ENCODE data around the gene DGCR2.
"Not testable (repeated sequence)": the region's sequence is repeated elsewhere in the genome, so short reads cannot be mapped to it uniquely, and the experiment has no call there.

DNA sequence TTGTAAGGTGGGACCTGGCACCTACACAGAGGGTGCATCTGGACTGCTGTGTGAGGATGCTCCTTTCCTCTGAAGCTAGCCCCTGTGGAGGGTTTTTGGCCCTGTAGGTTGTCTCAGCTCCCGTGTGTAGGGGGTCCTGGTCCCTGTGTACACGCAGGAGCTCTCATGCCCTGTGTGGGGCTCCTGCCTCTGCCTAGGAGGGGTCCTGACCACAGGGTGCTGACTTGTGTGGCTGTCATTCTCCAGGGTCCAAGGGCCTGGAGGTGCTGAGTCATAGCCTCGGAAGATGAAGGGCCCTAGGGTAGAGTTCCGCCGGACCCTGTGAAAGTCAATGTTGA is 88.7 kb downstream of the DGCR2 start:
- TF ChIP-seq GABPA (IDR thresholded peaks at IDR 0.05; ENCODE audit: low read depth); POLR2AphosphoS5 (IDR thresholded peaks at IDR 0.05; ENCODE audit: low read depth); SPI1 (IDR thresholded peaks at IDR 0.05; ENCODE audit: borderline replicate concordance, low read depth): not testable (repeated sequence)
- TF ChIP-seq, protein P1, sequence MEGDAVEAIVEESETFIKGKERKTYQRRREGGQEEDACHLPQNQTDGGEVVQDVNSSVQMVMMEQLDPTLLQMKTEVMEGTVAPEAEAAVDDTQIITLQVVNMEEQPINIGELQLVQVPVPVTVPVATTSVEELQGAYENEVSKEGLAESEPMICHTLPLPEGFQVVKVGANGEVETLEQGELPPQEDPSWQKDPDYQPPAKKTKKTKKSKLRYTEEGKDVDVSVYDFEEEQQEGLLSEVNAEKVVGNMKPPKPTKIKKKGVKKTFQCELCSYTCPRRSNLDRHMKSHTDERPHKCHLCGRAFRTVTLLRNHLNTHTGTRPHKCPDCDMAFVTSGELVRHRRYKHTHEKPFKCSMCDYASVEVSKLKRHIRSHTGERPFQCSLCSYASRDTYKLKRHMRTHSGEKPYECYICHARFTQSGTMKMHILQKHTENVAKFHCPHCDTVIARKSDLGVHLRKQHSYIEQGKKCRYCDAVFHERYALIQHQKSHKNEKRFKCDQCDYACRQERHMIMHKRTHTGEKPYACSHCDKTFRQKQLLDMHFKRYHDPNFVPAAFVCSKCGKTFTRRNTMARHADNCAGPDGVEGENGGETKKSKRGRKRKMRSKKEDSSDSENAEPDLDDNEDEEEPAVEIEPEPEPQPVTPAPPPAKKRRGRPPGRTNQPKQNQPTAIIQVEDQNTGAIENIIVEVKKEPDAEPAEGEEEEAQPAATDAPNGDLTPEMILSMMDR (IDR thresholded peaks at IDR 0.05; ENCODE audit: insufficient read depth, low read length): not testable (repeated sequence)
- TF ChIP-seq, protein P2, sequence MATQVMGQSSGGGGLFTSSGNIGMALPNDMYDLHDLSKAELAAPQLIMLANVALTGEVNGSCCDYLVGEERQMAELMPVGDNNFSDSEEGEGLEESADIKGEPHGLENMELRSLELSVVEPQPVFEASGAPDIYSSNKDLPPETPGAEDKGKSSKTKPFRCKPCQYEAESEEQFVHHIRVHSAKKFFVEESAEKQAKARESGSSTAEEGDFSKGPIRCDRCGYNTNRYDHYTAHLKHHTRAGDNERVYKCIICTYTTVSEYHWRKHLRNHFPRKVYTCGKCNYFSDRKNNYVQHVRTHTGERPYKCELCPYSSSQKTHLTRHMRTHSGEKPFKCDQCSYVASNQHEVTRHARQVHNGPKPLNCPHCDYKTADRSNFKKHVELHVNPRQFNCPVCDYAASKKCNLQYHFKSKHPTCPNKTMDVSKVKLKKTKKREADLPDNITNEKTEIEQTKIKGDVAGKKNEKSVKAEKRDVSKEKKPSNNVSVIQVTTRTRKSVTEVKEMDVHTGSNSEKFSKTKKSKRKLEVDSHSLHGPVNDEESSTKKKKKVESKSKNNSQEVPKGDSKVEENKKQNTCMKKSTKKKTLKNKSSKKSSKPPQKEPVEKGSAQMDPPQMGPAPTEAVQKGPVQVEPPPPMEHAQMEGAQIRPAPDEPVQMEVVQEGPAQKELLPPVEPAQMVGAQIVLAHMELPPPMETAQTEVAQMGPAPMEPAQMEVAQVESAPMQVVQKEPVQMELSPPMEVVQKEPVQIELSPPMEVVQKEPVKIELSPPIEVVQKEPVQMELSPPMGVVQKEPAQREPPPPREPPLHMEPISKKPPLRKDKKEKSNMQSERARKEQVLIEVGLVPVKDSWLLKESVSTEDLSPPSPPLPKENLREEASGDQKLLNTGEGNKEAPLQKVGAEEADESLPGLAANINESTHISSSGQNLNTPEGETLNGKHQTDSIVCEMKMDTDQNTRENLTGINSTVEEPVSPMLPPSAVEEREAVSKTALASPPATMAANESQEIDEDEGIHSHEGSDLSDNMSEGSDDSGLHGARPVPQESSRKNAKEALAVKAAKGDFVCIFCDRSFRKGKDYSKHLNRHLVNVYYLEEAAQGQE (IDR thresholded peaks at IDR 0.05; ENCODE audit: insufficient replicate concordance, low read depth): not testable (repeated sequence)

Measured in HL-60 (cell line).